Measurements from ENCODE around the gene ZXDC.

GRCh38 chr3:126486360-126486847 is 10.7 kb upstream of the ZXDC start:
- no peak for TF ChIP-seq CTCF (IDR thresholded peaks at IDR 0.05)
- no peak for TF ChIP-seq EZH2 (IDR thresholded peaks at IDR 0.05; ENCODE audit: borderline replicate concordance, insufficient read depth, low read depth, low read length, poor library complexity, severe bottlenecking)
